GM10266 (cell line): ENCODE results near the gene JADE2.
A peak's percentile ranks its signal among the peaks of the same experiment; 100 is the strongest.

Source experiments
- DNase-seq: peaks from one replicate; pipeline ENCODE4 v3.0.0; 2012; ENCODE audit errors: extremely low spot score
- TF ChIP-seq, protein P1 (sequence below): IDR thresholded peaks from 2 replicates; pipeline ENCODE4 v1.5.1; 2012; ENCODE audit warnings: mild to moderate bottlenecking, low read depth; ENCODE audit not compliant: control insufficient read depth, insufficient read depth; ENCODE audit errors: missing control alignments

JADE2 gene

GRCh38 chr5:134541736-134542376, 16.4 kb downstream of the JADE2 start:
- DNase-seq = peak; percentile 42
- TF ChIP-seq, protein P1, sequence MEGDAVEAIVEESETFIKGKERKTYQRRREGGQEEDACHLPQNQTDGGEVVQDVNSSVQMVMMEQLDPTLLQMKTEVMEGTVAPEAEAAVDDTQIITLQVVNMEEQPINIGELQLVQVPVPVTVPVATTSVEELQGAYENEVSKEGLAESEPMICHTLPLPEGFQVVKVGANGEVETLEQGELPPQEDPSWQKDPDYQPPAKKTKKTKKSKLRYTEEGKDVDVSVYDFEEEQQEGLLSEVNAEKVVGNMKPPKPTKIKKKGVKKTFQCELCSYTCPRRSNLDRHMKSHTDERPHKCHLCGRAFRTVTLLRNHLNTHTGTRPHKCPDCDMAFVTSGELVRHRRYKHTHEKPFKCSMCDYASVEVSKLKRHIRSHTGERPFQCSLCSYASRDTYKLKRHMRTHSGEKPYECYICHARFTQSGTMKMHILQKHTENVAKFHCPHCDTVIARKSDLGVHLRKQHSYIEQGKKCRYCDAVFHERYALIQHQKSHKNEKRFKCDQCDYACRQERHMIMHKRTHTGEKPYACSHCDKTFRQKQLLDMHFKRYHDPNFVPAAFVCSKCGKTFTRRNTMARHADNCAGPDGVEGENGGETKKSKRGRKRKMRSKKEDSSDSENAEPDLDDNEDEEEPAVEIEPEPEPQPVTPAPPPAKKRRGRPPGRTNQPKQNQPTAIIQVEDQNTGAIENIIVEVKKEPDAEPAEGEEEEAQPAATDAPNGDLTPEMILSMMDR = no peak

DNA sequence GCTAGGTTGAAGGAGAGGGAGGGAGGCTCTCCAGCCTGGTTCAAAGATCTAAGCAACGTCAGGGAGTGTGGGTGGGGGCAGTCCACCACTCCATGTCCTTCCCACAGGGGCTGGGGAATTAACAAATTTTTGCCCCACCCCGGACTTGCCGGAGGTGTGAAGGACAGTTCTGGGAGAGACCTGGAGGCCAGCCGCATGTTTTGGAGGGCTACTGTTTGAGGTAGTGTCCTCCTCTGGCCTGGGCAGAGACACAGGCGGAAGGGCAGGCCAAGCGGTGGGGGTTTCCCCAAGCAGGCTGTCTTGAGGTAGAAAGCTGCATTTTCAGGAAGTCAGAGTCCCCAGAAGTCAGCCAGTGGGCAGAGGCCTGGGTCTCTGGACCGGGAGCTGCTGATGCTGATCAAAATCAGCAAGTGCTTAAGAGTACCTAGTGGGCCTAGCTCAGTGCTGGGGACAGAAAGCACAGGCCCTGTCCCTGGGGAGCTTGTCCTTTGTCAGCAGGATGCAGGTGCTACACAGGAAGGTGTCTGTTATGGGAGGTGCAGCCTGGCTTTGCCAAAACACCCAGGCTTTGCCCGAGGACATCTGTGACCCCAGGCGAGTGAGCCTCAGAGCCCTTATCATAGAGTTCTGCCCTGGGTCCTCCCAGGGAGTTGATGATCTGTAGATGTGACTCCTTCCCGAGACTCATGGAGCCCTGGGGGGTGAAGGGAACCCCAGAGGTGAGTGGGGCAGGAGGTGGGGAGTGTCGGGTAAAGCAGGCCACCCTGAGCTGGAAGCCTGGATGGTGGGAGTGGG, 18.5 kb downstream of the JADE2 start:
- TF ChIP-seq, protein P1 = no peak
- DNase-seq = peak; percentile 64

GRCh38 chr5:134545070-134545868, 19.8 kb downstream of the JADE2 start:
- TF ChIP-seq, protein P1 = no peak
- DNase-seq = no peak

DNA sequence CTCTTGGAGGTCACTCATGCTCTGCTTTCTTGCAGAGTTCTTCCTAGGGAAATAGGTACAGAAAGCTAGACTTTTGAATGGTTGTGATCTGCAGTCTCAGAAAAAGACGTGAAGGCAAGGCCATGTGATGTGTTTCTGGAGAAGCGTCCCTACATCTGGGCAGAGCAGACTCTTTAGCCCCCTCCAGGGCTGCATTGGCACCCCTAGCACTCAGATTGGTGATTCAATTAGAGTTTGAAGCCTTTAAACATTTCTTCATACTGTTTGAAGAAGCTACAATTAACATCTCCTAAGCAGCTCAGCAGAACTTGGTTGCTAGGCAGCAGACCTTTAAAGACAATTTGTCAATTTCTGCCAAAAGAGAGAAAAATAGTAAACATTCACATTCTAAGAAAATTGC, 21.6 kb downstream of the JADE2 start:
- DNase-seq = no peak
- TF ChIP-seq, protein P1 = no peak

DNA sequence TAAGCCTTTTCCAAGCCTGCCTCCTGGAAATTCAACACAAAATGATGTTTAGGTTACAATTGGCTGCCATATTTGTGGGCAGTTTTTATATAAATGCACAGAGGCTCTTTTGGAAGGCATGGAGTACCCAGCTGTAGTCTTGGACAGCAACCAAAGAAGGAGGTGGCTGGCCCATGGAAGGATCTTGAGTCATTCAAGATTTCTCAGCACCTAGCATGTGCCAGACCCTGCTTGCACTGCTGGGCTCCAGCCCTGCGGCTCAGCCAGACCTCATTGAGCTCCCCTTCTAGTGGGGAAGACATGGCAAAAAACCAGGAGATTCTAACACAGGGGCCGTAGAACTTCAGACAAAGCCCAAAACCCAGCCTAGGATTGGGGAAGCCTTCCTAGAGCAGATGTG, 22.1 kb downstream of the JADE2 start:
- TF ChIP-seq, protein P1 = no peak
- no peak for DNase-seq

DNA sequence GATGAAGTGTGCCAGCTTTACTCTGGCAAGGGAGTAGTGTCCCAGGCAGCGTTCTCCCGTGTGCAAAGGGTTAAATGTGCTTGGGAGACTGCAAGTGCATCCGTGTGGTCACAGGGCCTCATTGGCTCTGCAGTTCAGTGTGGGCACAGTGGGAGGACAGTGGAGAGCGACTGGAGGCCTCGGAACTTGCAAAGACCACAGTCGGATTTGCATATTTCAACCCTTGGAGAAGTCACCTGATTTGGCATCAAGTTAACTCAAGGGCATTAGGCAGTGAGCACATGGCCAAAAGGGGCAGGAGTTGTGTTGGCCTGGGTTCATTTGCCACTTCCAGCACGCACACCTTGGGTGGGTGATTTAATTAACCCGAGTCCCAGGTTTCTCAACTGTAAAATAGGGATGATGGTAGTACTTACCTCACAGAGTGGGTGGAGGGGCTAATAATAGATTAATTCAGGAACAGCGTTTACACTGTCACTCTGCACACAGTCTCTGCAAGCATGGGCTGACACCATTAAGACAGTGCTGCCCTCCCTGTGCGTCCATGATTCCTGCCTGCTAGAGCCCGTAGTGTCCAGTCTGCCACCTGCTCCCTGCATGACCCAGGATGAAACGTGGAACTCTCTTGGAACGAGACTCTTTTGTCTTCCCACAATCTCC, 22.7 kb downstream of the JADE2 start:
- DNase-seq = no peak
- TF ChIP-seq, protein P1 = no peak
